Right lobe of liver (tissue), 6 donors: Measurements from ENCODE around the gene NEU2. TPM values are rescaled to one million over a fixed set of nuclear protein-coding genes. Genes with fewer than 3 reads are reported as not detected.

Experiments
- ATAC-seq, 4 donors: fragments of 200-7000 bp; cut with Tn5 transposase; one replicate each; pipeline ENCODE4 v1.9.1; 2020; ENCODE audit warnings: mild to moderate bottlenecking in 4 of 4, moderate library complexity in 4 of 4
- DNase-seq, 3 donors: peaks; one replicate each; pipeline ENCODE4 v3.0.0-alpha.2; 2020
- H3K27ac ChIP-seq, 3 donors: fragments of 200-600 bp; one replicate each; pipeline ENCODE4 v1.8.0; 2022
- H3K27me3 ChIP-seq, 2 donors: fragments of 200-600 bp; one replicate each; pipeline ENCODE4 v1.8.0; 2022
- H3K36me3 ChIP-seq, 4 donors: fragments of 200-600 bp; sonication (generic) in 1 of 4; one replicate each; pipeline versions ENCODE4 v1.5.1 to v1.8.0; 2017 to 2022; ENCODE audit warnings: control low read depth in 1 of 4
- H3K4me1 ChIP-seq, 4 donors: fragments of 200-600 bp; sonication (generic) in 1 of 4; one replicate each; pipeline versions ENCODE4 v1.5.1 to v1.8.0; 2017 to 2022; ENCODE audit warnings: control low read depth in 1 of 4
- H3K4me3 ChIP-seq, 3 donors: fragments of 200-600 bp; one replicate each; pipeline ENCODE4 v1.8.0; 2022
- H3K9me3 ChIP-seq, 4 donors: fragments of 200-600 bp; sonication (generic) in 1 of 4; one replicate each; pipeline versions ENCODE4 v1.5.1 to v1.8.0; 2017 to 2022; ENCODE audit warnings: control low read depth in 1 of 4
- POLR2A ChIP-seq: fragments of 450-650 bp; IDR thresholded peaks from one replicate; pipeline ENCODE4 v1.6.1; 2017; ENCODE audit warnings: antibody characterized with exemption, mild to moderate bottlenecking
- WGBS: methylation state at CpG from one replicate; pipeline ENCODE4 v1.1.6; 2018; ENCODE audit warnings: low coverage, low lambda C conversion rate; ENCODE audit not compliant: insufficient coverage; ENCODE audit errors: missing lambda C conversion rate; 5-methylcytosine and 5-hydroxymethylcytosine counted together
- intact Hi-C, 2 donors: fragments of 100-400 bp; cut with DNase I; formaldehyde crosslinking; loops; one replicate each; pipeline versions ENCODE4 v1.11.2 to v1.14.1; 2022
- total RNA-seq, 6 experiments: library from RNA; depleted of rRNA in 2 of 6; stranded (reverse); fragments of >200 nt in 2 of 6; fragmentation: NEBNext Ultra II Directional in 3 of 6; extraction: Animal tissue kit (Norgen Biotek cat#: 25700) in 3 of 6; gene quantifications; one replicate each; pipeline versions ENCODE4 v1.1.0 to v1.2.4, GENCODE V29; 2016 to 2023
- TF ChIP-seq, protein P1 (sequence below), 4 donors: fragments of 200-600 bp in 3 of 4; fragments of 450-650 bp in 1 of 4; IDR thresholded peaks; one replicate each; pipeline versions ENCODE4 v1.5.1 to v1.8.0; 2016 to 2022; ENCODE audit warnings: antibody characterized with exemption in 4 of 4, mild to moderate bottlenecking in 2 of 4
- donor health status: DM: no; HTN: yes; CAD: no.
- donor health status: DM: no; HTN: no; CAD: no.
- donor health status: DM: no; HTN: no; CAD: no.
- donor health status: DM: no; HTN: yes; CAD: no.
- donor health status: DM: no; HTN: yes; CAD: no.

Gene NEU2
- total RNA-seq, 6 experiments from 2014 or later = not detected

DNA sequence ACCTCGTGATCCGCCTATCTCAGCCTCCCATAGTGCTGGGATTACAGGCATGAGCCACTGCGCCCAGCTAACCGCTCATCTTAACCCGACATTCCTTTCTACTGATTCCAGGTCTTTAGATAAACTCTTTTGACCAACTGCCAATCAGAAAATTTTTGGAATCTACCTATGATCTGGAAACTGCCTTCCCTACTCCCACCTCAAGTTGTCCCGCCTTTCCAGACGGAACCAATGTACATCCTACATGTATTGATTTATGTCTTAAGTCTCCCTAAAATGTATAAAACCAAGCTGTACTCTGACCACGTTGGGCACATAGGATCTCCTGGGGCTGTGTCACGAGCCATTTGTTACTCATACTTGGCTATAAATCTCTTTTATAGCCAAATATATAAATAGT lies 3.2 kb upstream of the NEU2 start:
- ATAC-seq (no peak), DNase-seq (no peak)
- WGBS = 91% methylated on average over 8 of the region's 9 CpGs
- Histone ChIP-seq H3K9me3 (no peaks in the 10 kb centered on the region), H3K4me1 (no peaks in the 10 kb centered on the region), H3K27ac (no peak overlapping the region), H3K27me3 (no peaks in the 10 kb centered on the region), H3K36me3 (no peaks in the 10 kb centered on the region), H3K4me3 (no peak overlapping the region)
- no peak for TF ChIP-seq POLR2A
- intact Hi-C loops = no loop called here

DNA sequence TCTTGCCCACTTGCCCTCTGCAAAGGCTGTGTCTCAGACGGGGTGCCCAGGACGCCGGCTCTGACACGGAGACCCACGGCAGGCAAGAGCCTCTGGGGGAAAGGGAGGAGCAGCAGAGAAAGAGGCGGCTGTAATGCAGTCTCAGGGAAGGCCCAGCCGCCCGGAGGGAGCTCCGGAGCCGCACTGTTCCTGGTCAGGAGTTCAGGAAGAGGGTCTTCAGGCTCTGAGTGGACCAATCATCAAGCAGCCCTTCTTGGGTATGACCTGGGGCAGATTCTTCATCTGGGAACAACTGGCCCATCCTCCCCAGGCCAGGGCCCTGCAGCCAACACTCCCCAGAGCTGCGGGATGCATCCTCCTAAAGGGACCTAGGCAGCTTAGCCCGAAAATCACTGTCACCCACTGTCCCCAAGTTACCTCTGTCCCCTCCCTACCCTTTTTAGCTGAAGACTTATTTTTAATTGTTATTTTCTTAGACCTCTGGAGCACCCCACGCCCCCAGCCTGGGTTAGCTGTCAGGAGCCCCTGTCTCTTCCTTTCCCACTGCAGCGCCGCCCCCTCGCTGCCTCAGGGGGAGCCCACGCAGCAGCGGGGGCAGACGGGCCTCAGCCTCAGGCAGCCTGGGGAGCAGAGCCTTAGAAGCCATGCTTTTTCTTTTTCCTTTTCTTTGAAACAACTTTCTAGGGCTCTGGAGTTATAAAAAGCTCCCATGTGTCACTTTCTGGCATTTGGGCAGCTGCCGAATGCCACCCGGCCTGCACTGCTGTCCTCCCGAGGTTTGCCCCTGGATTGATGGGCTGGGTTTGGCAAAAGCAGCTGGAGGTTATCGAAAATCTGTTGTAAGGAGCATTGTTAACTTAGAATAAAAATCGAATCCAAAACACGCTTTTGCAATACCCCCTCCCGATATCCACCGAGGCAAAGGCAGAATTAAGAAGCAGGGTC lies 644 bp upstream of the NEU2 start:
- Histone ChIP-seq H3K4me1 (no peaks in the 10 kb centered on the region), H3K27ac (no peak overlapping the region), H3K4me3 (no peak overlapping the region), H3K27me3 (no peaks in the 10 kb centered on the region), H3K36me3 (no peaks in the 10 kb centered on the region), H3K9me3 (no peaks in the 10 kb centered on the region)
- TF ChIP-seq, protein P1, sequence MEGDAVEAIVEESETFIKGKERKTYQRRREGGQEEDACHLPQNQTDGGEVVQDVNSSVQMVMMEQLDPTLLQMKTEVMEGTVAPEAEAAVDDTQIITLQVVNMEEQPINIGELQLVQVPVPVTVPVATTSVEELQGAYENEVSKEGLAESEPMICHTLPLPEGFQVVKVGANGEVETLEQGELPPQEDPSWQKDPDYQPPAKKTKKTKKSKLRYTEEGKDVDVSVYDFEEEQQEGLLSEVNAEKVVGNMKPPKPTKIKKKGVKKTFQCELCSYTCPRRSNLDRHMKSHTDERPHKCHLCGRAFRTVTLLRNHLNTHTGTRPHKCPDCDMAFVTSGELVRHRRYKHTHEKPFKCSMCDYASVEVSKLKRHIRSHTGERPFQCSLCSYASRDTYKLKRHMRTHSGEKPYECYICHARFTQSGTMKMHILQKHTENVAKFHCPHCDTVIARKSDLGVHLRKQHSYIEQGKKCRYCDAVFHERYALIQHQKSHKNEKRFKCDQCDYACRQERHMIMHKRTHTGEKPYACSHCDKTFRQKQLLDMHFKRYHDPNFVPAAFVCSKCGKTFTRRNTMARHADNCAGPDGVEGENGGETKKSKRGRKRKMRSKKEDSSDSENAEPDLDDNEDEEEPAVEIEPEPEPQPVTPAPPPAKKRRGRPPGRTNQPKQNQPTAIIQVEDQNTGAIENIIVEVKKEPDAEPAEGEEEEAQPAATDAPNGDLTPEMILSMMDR (IDR thresholded peaks at IDR 0.05) = no peak
- no peak for TF ChIP-seq POLR2A
- DNase-seq (no peak), ATAC-seq (no peak)
- intact Hi-C loops = no loop called here
- WGBS = 82% methylated on average over 24 of the region's 27 CpGs

DNA sequence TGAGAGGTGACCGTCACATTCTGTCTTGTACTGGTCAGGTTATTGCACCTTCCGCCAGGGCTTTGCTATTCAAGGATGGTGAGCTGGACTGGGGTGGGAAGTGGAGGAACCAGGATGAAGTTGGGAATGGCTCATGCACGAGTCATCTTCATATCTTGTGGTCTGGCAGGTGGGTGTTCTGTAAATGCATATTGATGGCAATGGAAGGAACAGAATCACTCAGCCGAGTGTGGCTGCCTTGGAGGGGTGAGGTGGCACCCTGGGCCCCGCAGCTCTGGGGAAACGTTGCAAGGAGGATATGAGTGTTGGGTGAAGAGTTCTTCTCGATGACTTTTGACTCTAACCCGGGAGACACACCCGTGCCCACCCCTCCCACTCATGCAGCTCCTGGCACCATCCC lies 1.2 kb downstream of the NEU2 start:
- Histone ChIP-seq H3K4me1 (no peaks in the 10 kb centered on the region), H3K27ac (no peak overlapping the region), H3K27me3 (no peaks in the 10 kb centered on the region), H3K4me3 (no peak overlapping the region), H3K36me3 (no peaks in the 10 kb centered on the region), H3K9me3 (no peaks in the 10 kb centered on the region)
- WGBS = 60% methylated on average over 3 of the region's 9 CpGs
- TF ChIP-seq, protein P1 (IDR thresholded peaks at IDR 0.05) = no peak
- TF ChIP-seq POLR2A = no peak
- no peak for ATAC-seq
- intact Hi-C loops = no loop called here
- no peak for DNase-seq

DNA sequence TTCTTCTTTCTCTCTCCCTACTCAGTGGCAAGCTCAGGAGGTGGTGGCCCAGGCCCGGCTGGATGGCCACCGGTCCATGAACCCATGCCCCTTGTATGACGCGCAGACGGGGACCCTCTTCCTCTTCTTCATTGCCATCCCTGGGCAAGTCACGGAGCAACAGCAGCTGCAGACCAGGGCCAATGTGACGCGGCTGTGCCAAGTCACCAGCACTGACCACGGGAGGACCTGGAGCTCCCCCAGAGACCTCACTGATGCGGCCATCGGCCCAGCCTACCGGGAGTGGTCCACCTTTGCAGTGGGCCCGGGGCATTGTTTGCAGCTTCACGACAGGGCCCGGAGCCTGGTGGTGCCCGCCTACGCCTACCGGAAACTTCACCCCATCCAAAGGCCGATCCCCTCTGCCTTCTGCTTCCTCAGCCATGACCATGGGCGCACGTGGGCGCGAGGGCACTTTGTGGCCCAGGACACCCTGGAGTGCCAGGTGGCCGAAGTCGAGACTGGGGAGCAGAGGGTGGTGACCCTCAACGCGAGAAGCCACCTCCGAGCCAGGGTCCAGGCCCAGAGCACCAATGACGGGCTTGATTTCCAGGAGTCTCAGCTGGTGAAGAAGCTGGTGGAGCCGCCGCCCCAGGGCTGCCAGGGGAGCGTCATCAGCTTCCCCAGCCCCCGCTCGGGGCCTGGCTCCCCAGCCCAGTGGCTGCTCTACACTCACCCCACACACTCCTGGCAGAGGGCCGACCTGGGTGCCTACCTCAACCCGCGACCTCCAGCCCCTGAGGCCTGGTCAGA lies 1.8 kb downstream of the NEU2 start:
- Histone ChIP-seq H3K4me3 (no peak overlapping the region), H3K4me1 (no peaks in the 10 kb centered on the region), H3K36me3 (no peaks in the 10 kb centered on the region), H3K27ac (no peak overlapping the region), H3K27me3 (no peaks in the 10 kb centered on the region), H3K9me3 (no peaks in the 10 kb centered on the region)
- ATAC-seq (no peak), DNase-seq (no peak)
- 83% methylated on average over 1 of the region's 37 CpGs for WGBS
- TF ChIP-seq, protein P1 (IDR thresholded peaks at IDR 0.05) = no peak
- intact Hi-C loops = no loop called here
